GM12878 (cell line): ENCODE measurements around the gene CAST. TPM values are rescaled to one million over a fixed set of nuclear protein-coding genes. Genes with fewer than 3 reads are reported as not detected.

Experiments
- ATAC-seq: fragments of 200-7000 bp; cut with Tn5 transposase; 3 replicates; pipeline ENCODE4 v1.9.1; 2020; ENCODE audit warnings: mild to moderate bottlenecking, moderate library complexity
- BruUV-seq: library from RNA; stranded (reverse); fragments of 400-500 nt; replicated peaks from 2 replicates; lab custom pipeline; 2021; lab: Mats Ljungman, UMichigan
- CTCF ChIA-PET: fragments of 300-600 bp; sonication (Branson Sonifier 250); formaldehyde crosslinking; extraction: SDS; loops from one replicate; lab custom pipeline; 2021; ENCODE audit warnings: inconsistent platforms; lab: Yijun Ruan, JAX
- POLR2A ChIA-PET: fragments of 350-600 bp; formaldehyde crosslinking; extraction: SDS; loops from one replicate; lab custom pipeline; 2021; ENCODE audit warnings: inconsistent platforms; lab: Charles Lee
- RAD21 ChIA-PET: fragments of 300-600 bp; sonication (Branson Sonifier 250); formaldehyde crosslinking; loops from one replicate; lab custom pipeline; 2023; ENCODE audit warnings: antibody characterized with exemption; ENCODE audit not compliant: unreplicated experiment; lab: Charles Lee
- SMC1A ChIA-PET: fragments of 300-600 bp; sonication (Branson Sonifier 250); formaldehyde crosslinking; loops from one replicate; lab custom pipeline; 2023; ENCODE audit not compliant: unreplicated experiment, uncharacterized antibody; lab: Charles Lee
- DNase-seq: peaks from one replicate; pipeline ENCODE4 v3.0.0-alpha.2; 2011; ENCODE audit warnings: low read depth, low spot score
- FAIRE-seq: peaks from 3 replicates; lab custom pipeline; 2011; peaks lifted over from hg19 to GRCh38; lab: Jason Lieb, UNC
- H2AFZ ChIP-seq: 2 replicates; pipeline ENCODE4 v1.6.0; 2011; ENCODE audit warnings: low read depth, low read length, control low read depth; ENCODE audit not compliant: control insufficient read depth
- H3K27ac ChIP-seq: 2 replicates; pipeline ENCODE4 v1.5.1; 2011; ENCODE audit warnings: control low read depth; ENCODE audit not compliant: control insufficient read depth, insufficient read depth
- H3K27me3 ChIP-seq, 2 experiments: replicated peaks in 1 of 2; 2 replicates each; pipeline versions ENCODE4 v1.6.0 to v1.6.1; 2011; ENCODE audit warnings: low read length in 1 of 2; ENCODE audit not compliant: control insufficient read depth in 2 of 2, insufficient read depth in 2 of 2
- H3K36me3 ChIP-seq, 2 experiments: 2 replicates each; pipeline ENCODE4 v1.5.1; 2011; ENCODE audit warnings: low read length in 1 of 2; ENCODE audit not compliant: control insufficient read depth in 2 of 2, insufficient read depth in 2 of 2
- H3K4me1 ChIP-seq: 2 replicates; pipeline ENCODE4 v1.6.1; 2011; ENCODE audit warnings: mild to moderate bottlenecking, low read length, moderate library complexity, mixed read lengths; ENCODE audit not compliant: control insufficient read depth, insufficient read depth
- H3K4me2 ChIP-seq: 2 replicates; pipeline ENCODE4 v1.6.0; 2011; ENCODE audit warnings: control low read depth; ENCODE audit not compliant: control insufficient read depth, insufficient read depth
- H3K4me3 ChIP-seq: fragments of 200-600 bp; sonication (generic); 2 replicates; pipeline ENCODE4 v1.5.1; 2016
- H3K79me2 ChIP-seq: 2 replicates; pipeline ENCODE4 v1.6.0; 2011; ENCODE audit warnings: low read length; ENCODE audit not compliant: control insufficient read depth, insufficient read depth
- H3K9ac ChIP-seq: 2 replicates; pipeline ENCODE4 v1.8.0; 2011; ENCODE audit warnings: low read length, control low read depth, mixed read lengths; ENCODE audit not compliant: control insufficient read depth, insufficient read depth
- H3K9me3 ChIP-seq: replicated peaks from 3 replicates; pipeline ENCODE4 v1.5.1; 2011; ENCODE audit warnings: mild to moderate bottlenecking, low read length; ENCODE audit not compliant: control insufficient read depth, insufficient read depth
- H4K20me1 ChIP-seq: 2 replicates; pipeline ENCODE4 v1.6.0; 2011; ENCODE audit not compliant: control insufficient read depth, insufficient read depth
- ATF3 ChIP-seq: IDR thresholded peaks from 2 replicates; pipeline ENCODE4 v1.6.1; 2011; ENCODE audit warnings: low read depth, mild to moderate bottlenecking, low read length, moderate library complexity, borderline replicate concordance; ENCODE audit errors: extremely low read depth
- CEBPZ ChIP-seq: fragments of 150-350 bp; IDR thresholded peaks from 2 replicates; pipeline ENCODE4 v1.6.1; 2016; ENCODE audit warnings: low read depth, low read length
- CHD1 ChIP-seq: IDR thresholded peaks from 2 replicates; pipeline ENCODE4 v1.6.1; 2012; ENCODE audit warnings: low read depth, low read length, improper control_type of control experiment
- CHD4 ChIP-seq: fragments of 200-600 bp; sonication (generic); IDR thresholded peaks from 2 replicates; pipeline ENCODE4 v1.6.1; 2016; ENCODE audit warnings: mild to moderate bottlenecking
- EZH2 ChIP-seq: IDR thresholded peaks from 2 replicates; pipeline ENCODE4 v1.6.1; 2012; ENCODE audit warnings: low read depth, mild to moderate bottlenecking, control low read depth, inconsistent platforms, low read length, borderline replicate concordance; ENCODE audit not compliant: control insufficient read depth
- GABPA ChIP-seq: IDR thresholded peaks from 2 replicates; pipeline ENCODE4 v1.6.1; 2014; ENCODE audit warnings: antibody characterized with exemption, low read depth, mild to moderate bottlenecking, inconsistent platforms
- HDGF ChIP-seq: fragments of 450-650 bp; IDR thresholded peaks from 2 replicates; pipeline ENCODE4 v1.6.1; 2016; ENCODE audit warnings: antibody characterized with exemption
- KAT2A ChIP-seq: conservative IDR thresholded peaks from 2 replicates; pipeline ENCODE4 v1.6.1; 2011; ENCODE audit warnings: low read depth, low read length; ENCODE audit not compliant: control insufficient read depth
- NRF1 ChIP-seq: conservative IDR thresholded peaks from 2 replicates; pipeline ENCODE4 v1.6.1; 2011; ENCODE audit warnings: mild to moderate bottlenecking, low read depth, low read length, improper control_type of control experiment
- RUNX3 ChIP-seq: IDR thresholded peaks from 2 replicates; pipeline ENCODE4 v1.6.1; 2012; ENCODE audit warnings: low read length, inconsistent platforms
- SREBF1 ChIP-seq: IDR thresholded peaks from 2 replicates; pipeline ENCODE4 v1.6.1; 2012; ENCODE audit warnings: mild to moderate bottlenecking, low read length
- SUZ12 ChIP-seq: fragments of 200-600 bp; sonication (generic); IDR thresholded peaks from one replicate; pipeline ENCODE4 v1.6.1; 2018; ENCODE audit warnings: antibody characterized with exemption, mild to moderate bottlenecking; ENCODE audit not compliant: unreplicated experiment
- YY1 ChIP-seq: IDR thresholded peaks from 2 replicates; pipeline ENCODE4 v1.6.1; 2011; ENCODE audit warnings: low read depth, mild to moderate bottlenecking, low read length
- ZNF207 ChIP-seq: fragments of 450-650 bp; IDR thresholded peaks from 2 replicates; pipeline ENCODE4 v1.6.1; 2014; ENCODE audit warnings: antibody characterized with exemption, mild to moderate bottlenecking, borderline replicate concordance
- ZNF687 ChIP-seq: fragments of 450-650 bp; IDR thresholded peaks from 2 replicates; pipeline ENCODE4 v1.6.1; 2017; ENCODE audit warnings: mild to moderate bottlenecking, moderate library complexity
- WGBS: methylation state at CpG from one replicate; pipeline ENCODE4 v1.1.6; 2016; ENCODE audit warnings: low lambda C conversion rate; ENCODE audit not compliant: insufficient replicate concordance, insufficient coverage; ENCODE audit errors: missing lambda C conversion rate; 5-methylcytosine and 5-hydroxymethylcytosine counted together
- in situ Hi-C: fragments of 300-500 bp; cut with MboI; formaldehyde crosslinking; loops from 9 replicates; pipeline ENCODE4 v1.14.3; 2018; ENCODE audit warnings: mixed read lengths
- intact Hi-C: fragments of 100-400 bp; cut with micrococcal nuclease; formaldehyde crosslinking; loops from one replicate; pipeline ENCODE4 v1.14.2; 2022; ENCODE audit not compliant: unreplicated experiment
- polyA plus RNA-seq, 11 experiments: library from polyadenylated mRNA; depleted of rRNA in 4 of 11; unstranded in 6 of 11; stranded (reverse) in 5 of 11; fragments of >200 nt; fragmentation: Nextera tagmentation in 4 of 11; fragmentation: Illumina TruSeq in 1 of 11; extraction: Ambion mirVana in 4 of 11; extraction: Trizol in 1 of 11; gene quantifications; 1 replicate in 1 of 11; 2 replicates in 10 of 11; pipeline versions ENCODE4 v1.2.1 to v1.2.3, GENCODE V29; 2011 to 2016; ENCODE audit warnings: inconsistent platforms in 2 of 11, missing spikeins in 2 of 11, low read depth in 1 of 11
- total RNA-seq, 4 experiments: library from RNA; depleted of rRNA in 3 of 4; stranded (reverse); fragments of >200 nt in 3 of 4; fragmentation: Illumina TruSeq in 1 of 4; extraction: Trizol in 1 of 4; gene quantifications; 2 replicates each; pipeline versions ENCODE4 v1.2.1 to v1.2.3, GENCODE V29; 2013 to 2021
- TF ChIP-seq, protein P1 (sequence below): IDR thresholded peaks from 2 replicates; pipeline ENCODE4 v1.6.1; 2012; ENCODE audit warnings: low read length, inconsistent platforms

The CAST gene
- total and polyA plus RNA-seq, 10 of the 15 experiments (the other 5 are each of a cell fraction or from before 2014, with no cell fraction given) = 31.7 to 140 (median 68.5) TPM

DNA sequence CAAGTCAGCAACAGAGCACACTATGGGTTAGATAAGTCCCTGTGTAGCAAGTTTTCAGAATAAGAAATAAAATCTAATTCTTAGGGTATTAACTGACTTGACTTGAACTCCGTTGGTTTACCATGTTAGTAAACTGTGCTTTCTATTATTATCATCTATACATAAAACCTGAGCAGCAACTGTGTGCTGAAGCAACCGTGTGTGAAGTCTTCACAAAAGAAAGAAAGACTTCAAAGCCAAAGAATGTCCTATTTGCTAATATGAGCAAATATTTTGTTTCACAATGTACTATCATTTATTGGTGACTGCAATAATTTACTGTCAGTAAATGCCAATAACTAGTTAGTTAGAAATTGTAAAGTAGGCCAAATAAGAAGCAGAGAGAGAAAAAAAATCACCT lies 112.9 kb downstream of the CAST start:
- in situ Hi-C loops = no loop called here
- Histone ChIP-seq H3K4me1 (no peaks in the 10 kb centered on the region), H3K27ac (no peak overlapping the region), H3K4me2 (no peak overlapping the region), H3K9ac (no peak overlapping the region), H2AFZ (no peak overlapping the region), H3K27me3 (no peaks in the 10 kb centered on the region), H3K4me3 (no peak overlapping the region), H3K36me3 (peaks cover 10 to 25% of the 10 kb centered on the region in 2 experiments), H3K9me3 (no peaks in the 10 kb centered on the region; the same call in 2 of the 3 replicates), H4K20me1 (no peaks in the 10 kb centered on the region), H3K79me2 (no peaks in the 10 kb centered on the region)
- FAIRE-seq (no peak), DNase-seq (no peak), ATAC-seq (no peak)
- CTCF ChIA-PET = interaction anchor here (1.2 kb wide), 1 partner anchor 387 kb away, joined by 4 read pairs; no protein-coding TSS in a partner anchor
- POLR2A ChIA-PET = no interaction called here
- WGBS = 55% methylated on average over 2 of the region's 2 CpGs
- RAD21 ChIA-PET = no interaction called here
- BruUV-seq = no TSS peak
- SMC1A ChIA-PET = interaction anchor here (0.9 to 1.9 kb wide), 3 partner anchors 9 to 386 kb away, joined by 3 to 7 read pairs (median 5); no protein-coding TSS in a partner anchor
- intact Hi-C loops = no loop called here
- TF ChIP-seq GABPA (no peak), CEBPZ (no peak), CHD1 (no peak), KAT2A (no peak), YY1 (no peak), RUNX3 (no peak), NRF1 (no peak), ZNF687 (no peak), CHD4 (no peak), ATF3 (no peak), SUZ12 (no peak), EZH2 (no peak), HDGF (no peak), SREBF1 (no peak), ZNF207 (no peak)
- TF ChIP-seq, protein P1, sequence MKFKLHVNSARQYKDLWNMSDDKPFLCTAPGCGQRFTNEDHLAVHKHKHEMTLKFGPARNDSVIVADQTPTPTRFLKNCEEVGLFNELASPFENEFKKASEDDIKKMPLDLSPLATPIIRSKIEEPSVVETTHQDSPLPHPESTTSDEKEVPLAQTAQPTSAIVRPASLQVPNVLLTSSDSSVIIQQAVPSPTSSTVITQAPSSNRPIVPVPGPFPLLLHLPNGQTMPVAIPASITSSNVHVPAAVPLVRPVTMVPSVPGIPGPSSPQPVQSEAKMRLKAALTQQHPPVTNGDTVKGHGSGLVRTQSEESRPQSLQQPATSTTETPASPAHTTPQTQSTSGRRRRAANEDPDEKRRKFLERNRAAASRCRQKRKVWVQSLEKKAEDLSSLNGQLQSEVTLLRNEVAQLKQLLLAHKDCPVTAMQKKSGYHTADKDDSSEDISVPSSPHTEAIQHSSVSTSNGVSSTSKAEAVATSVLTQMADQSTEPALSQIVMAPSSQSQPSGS = no peak
